Activated CD8-positive, alpha-beta T cell treated with anti-CD3 and anti-CD28 coated beads for 36 hours (primary cell): ENCODE results near the gene MAP3K8. TPM values are rescaled to one million over a fixed set of nuclear protein-coding genes. Genes with fewer than 3 reads are reported as not detected.

ENCODE experiments used
- ATAC-seq: fragments of 200-7000 bp; cut with Tn5 transposase; one replicate; pipeline ENCODE4 v1.10.0; 2021; ENCODE audit warnings: mild to moderate bottlenecking, moderate library complexity
- CTCF ChIA-PET: fragments of 350-600 bp; sonication (Branson Sonifier 250); formaldehyde crosslinking; loops from one replicate; lab custom pipeline; 2021; ENCODE audit warnings: antibody characterized with exemption; lab: Charles Lee
- POLR2A ChIA-PET: fragments of 350-600 bp; sonication (Branson Sonifier 250); formaldehyde crosslinking; loops from one replicate; lab custom pipeline; 2021; ENCODE audit warnings: antibody characterized with exemption; lab: Charles Lee
- DNase-seq: peaks from one replicate; pipeline ENCODE4 v3.0.0-alpha.2; 2020
- H3K27ac Mint-ChIP-seq: one replicate; pipeline ENCODE4 v1.8.0; 2021; ENCODE audit warnings: mild to moderate bottlenecking, mixed read lengths
- H3K27me3 Mint-ChIP-seq: one replicate; pipeline ENCODE4 v1.8.0; 2021; ENCODE audit warnings: mixed read lengths
- H3K36me3 Mint-ChIP-seq: one replicate; pipeline ENCODE4 v1.8.0; 2021; ENCODE audit warnings: low read depth, mixed read lengths
- H3K4me1 Mint-ChIP-seq: one replicate; pipeline ENCODE4 v1.8.0; 2021; ENCODE audit warnings: low read depth, mixed read lengths
- H3K4me3 Mint-ChIP-seq: one replicate; pipeline ENCODE4 v1.8.0; 2021; ENCODE audit warnings: mild to moderate bottlenecking, moderate library complexity, mixed read lengths
- H3K9me3 Mint-ChIP-seq: one replicate; pipeline ENCODE4 v1.8.0; 2021; ENCODE audit warnings: mixed read lengths
- intact Hi-C: fragments of 100-400 bp; cut with micrococcal nuclease; formaldehyde crosslinking; loops from one replicate; pipeline ENCODE4 v1.10.0; 2022
- total RNA-seq, 2 experiments: library from RNA; stranded (reverse); gene quantifications; one replicate each; pipeline ENCODE4 v1.2.3, GENCODE V29; 2021
- TF ChIP-seq, protein P1 (sequence below): fragments of 200-600 bp; IDR thresholded peaks from one replicate; pipeline ENCODE4 v1.8.0; 2022; ENCODE audit warnings: antibody characterized with exemption, mild to moderate bottlenecking

MAP3K8 gene
- total RNA-seq, 2 experiments from 2014 or later: 24.0 to 25.7 TPM

DNA sequence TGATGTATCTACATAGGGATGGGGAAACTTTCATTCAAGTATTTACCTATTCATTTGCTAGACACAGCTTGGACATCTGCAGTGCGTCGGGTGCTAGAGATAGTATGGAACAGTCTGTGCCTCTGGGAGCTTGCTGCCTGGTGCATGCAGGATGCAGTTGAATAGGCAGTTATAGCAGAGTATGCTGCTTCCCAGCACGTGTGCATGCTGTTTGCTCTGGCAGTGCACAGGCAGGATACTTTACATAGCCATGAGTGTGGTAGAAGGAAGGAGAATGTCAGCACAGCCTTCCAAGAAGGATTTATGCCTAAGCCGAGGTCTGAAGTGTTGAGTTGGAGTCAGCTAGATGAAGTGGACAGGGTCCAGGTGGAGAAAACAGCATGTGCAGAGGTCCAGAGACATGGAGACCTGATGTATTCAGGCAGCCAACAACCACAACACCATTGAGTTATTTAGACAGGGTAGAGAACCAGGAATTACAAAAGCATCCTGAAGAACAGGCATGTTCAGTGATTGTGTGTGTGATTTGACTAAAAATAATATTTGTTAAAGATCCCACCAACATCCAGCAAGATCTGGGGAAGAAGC lies 8.1 kb downstream of the MAP3K8 start:
- DNase-seq (no peak), ATAC-seq (no peak)
- TF ChIP-seq, protein P1, sequence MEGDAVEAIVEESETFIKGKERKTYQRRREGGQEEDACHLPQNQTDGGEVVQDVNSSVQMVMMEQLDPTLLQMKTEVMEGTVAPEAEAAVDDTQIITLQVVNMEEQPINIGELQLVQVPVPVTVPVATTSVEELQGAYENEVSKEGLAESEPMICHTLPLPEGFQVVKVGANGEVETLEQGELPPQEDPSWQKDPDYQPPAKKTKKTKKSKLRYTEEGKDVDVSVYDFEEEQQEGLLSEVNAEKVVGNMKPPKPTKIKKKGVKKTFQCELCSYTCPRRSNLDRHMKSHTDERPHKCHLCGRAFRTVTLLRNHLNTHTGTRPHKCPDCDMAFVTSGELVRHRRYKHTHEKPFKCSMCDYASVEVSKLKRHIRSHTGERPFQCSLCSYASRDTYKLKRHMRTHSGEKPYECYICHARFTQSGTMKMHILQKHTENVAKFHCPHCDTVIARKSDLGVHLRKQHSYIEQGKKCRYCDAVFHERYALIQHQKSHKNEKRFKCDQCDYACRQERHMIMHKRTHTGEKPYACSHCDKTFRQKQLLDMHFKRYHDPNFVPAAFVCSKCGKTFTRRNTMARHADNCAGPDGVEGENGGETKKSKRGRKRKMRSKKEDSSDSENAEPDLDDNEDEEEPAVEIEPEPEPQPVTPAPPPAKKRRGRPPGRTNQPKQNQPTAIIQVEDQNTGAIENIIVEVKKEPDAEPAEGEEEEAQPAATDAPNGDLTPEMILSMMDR: no peak
- Mint-ChIP-seq H3K27me3 (no peaks in the 10 kb centered on the region), H3K27ac (no peak overlapping the region), H3K36me3 (peaks cover 45% of the 10 kb centered on the region), H3K9me3 (no peaks in the 10 kb centered on the region), H3K4me3 (no peak overlapping the region), H3K4me1 (peaks cover 29% of the 10 kb centered on the region)
- ChIA-PET POLR2A (interaction anchor here (0.7 to 1.2 kb wide), 2 partner anchors 9 kb away, joined by 3 read pairs; no protein-coding TSS in a partner anchor), CTCF (interaction anchor here (0.9 to 1.2 kb wide), 3 partner anchors 51 to 140 kb away, joined by 3 to 4 read pairs (median 3); no protein-coding TSS in a partner anchor)
- intact Hi-C loops: no loop called here

DNA sequence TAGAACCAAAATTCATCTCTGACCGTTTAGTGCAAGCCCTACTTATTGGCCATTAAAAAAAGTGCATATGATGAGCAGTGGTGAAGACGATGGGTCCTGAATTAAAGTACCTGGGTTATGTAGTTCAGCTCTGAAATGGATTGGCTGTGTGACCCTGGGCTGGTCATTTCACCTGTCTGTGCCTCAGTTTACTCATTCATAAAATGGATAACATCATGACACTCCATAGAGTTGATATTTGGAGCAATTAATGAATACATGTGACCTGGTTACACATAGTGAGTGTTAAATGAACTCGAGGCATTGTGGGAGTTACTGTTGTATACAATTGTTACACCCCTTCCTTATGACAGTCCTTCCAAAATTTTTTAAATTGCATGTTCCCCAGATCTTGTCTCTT lies 9.1 kb downstream of the MAP3K8 start:
- ATAC-seq: no peak
- H3K36me3 Mint-ChIP-seq: peaks cover 42% of the 10 kb centered on the region
- POLR2A ChIA-PET: no interaction called here
- H3K4me3 Mint-ChIP-seq: no peak overlapping the region
- DNase-seq: no peak
- CTCF ChIA-PET: interaction anchor here (0.9 to 1.2 kb wide), 3 partner anchors 50 to 139 kb away, joined by 3 to 4 read pairs (median 3); no protein-coding TSS in a partner anchor
- TF ChIP-seq, protein P1: no peak
- no peak overlapping the region for H3K27ac Mint-ChIP-seq
- H3K4me1 Mint-ChIP-seq: peaks cover 22% of the 10 kb centered on the region
- H3K27me3 Mint-ChIP-seq: no peaks in the 10 kb centered on the region
- intact Hi-C loops: no loop called here
- H3K9me3 Mint-ChIP-seq: no peaks in the 10 kb centered on the region

DNA sequence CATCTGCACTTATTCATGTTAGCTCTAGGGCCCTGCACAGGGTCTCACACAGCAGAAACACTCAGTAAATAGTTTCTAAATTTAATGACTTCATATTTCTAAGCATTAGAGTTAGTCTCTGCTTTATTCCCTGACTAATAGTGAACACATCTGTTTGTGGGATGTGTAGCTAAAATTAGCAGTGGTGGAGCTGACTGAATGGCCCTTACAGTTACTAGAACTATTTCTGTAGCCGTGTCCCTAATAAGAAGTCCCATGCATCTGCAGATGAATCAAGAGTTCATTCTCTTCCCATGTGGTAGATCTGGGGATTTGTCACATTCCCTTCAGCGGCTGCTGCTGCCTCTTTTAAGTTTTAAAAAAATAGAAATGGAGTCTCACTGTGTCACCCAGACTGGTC lies 11.7 kb downstream of the MAP3K8 start:
- Mint-ChIP-seq H3K27ac (no peak overlapping the region), H3K27me3 (no peaks in the 10 kb centered on the region), H3K4me1 (peaks cover 11% of the 10 kb centered on the region), H3K4me3 (no peak overlapping the region), H3K36me3 (peaks cover 44% of the 10 kb centered on the region), H3K9me3 (no peaks in the 10 kb centered on the region)
- DNase-seq (no peak), ATAC-seq (no peak)
- TF ChIP-seq, protein P1: no peak
- CTCF ChIA-PET: no interaction called here
- intact Hi-C loops: no loop called here
- POLR2A ChIA-PET: interaction anchor here (0.9 to 2.4 kb wide), 2 partner anchors 8 to 13 kb away, joined by 4 to 7 read pairs; no protein-coding TSS in a partner anchor

DNA sequence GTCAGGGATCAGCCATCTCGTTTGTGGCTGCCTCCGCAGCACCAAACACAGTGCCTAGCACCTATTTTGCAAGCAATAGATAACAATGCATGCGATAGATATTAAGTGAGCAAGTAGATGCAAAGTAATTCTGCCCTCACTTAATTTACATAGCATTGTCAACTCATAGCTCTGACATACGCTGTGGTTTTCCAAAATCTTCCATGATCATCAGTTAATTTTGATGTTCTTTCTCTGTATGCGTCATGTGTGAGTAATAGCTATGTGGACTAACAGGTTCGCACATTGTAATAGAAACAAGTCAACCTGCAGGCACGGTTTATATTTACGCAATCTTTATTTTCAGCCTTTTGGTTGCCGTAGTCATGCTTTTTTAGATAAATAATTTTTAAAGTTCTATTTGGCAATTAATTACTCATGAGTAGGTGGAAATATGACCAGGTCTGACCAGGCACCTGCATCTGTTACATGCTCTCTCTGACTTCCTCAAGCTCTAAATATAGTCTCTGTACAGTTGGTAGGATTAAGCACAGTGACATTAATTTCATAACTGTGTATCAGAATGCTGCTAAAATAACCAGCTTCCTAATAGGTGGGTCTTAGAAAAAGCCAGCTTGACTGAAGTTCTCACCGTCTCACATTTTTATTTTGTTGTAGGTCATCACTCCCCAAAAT lies 13.3 kb downstream of the MAP3K8 start:
- H3K27ac Mint-ChIP-seq: no peak overlapping the region
- H3K27me3 Mint-ChIP-seq: no peaks in the 10 kb centered on the region
- peak; percentile 51 for ATAC-seq
- CTCF ChIA-PET: interaction anchor here (0.6 to 1.8 kb wide), 4 partner anchors 10 to 587 kb away, joined by 3 to 5 read pairs (median 4); no protein-coding TSS in a partner anchor
- peaks cover 11% of the 10 kb centered on the region for H3K4me1 Mint-ChIP-seq
- POLR2A ChIA-PET: interaction anchor here (2.4 kb wide), 1 partner anchor 10 kb away, joined by 7 read pairs; no protein-coding TSS in a partner anchor
- peaks cover 39% of the 10 kb centered on the region for H3K36me3 Mint-ChIP-seq
- intact Hi-C loops: no loop called here
- no peak for DNase-seq
- TF ChIP-seq, protein P1: no peak
- no peaks in the 10 kb centered on the region for H3K9me3 Mint-ChIP-seq
- no peak overlapping the region for H3K4me3 Mint-ChIP-seq
